Activated CD4-positive, alpha-beta T cell treated with anti-CD3 and anti-CD28 coated beads, Interleukin-2, Interleukin-4, amounts not matched to agents 100 ng/mL and 50 ng/mL, durations not matched to agents 16 hours and 8 hours (primary cell): ENCODE data around the gene P4HB.

Experiments
- DNase-seq: peaks from one replicate; pipeline ENCODE4 v3.0.0-alpha.2; 2020; ENCODE audit warnings: low spot score

Gene P4HB

DNA sequence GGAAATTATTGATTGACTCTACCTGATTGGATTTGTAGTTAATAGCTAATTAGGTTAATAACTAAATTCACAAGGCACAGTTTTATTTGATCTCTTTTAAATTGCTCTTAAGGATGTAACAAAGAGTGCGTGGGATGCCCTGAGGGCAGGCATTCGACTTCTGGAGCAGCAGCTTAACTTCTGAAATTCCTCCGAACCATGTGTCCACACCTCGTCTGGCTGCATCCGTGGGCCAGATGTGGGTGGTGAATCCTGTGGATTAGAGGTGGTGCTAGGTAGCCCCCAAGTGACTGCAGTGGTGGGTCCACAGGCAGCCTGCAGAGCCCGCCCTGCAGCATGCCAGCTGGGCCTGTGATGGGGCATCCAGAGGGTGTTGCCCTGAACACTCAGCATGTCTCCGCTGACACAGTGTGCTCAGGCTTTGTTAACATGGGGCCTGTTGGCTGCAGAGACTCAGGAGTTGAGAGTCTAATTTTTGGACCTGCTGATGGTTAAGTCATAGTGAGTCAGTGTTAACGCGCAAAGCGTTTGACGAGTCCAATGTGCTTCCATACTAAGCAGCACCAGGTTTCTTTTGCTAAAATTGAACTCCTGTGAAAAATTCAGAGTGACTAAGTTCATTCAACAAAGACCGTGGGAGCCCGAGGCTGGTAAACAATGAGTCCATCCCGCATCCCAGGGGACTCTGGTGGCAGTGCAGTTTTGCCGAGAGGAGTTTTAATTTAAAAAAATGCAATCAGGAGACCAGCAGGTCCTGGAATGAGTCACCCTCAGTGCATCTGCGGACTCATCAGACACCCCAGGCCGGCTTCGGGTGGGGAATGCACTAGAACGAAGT is 37.9 kb upstream of the P4HB start:
- DNase-seq = no peak

DNA sequence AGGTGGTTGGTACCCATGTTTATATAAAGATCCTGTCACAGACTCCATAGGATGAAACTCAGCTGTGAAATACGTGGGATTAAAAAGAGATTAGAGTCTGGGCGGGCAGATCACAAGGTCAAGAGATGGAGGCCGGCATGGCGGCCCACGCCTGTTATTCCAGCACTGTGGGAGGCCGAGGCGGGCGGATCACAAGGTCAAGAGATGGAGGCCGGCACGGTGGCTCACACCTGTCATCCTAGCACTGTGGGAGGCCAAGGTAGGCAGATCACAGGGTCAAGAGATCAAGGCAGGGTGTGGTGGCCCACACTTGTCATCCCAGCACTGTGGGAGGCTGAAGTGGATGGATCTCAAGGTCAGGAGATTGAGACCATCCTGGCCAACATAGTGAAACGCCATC is 35.1 kb upstream of the P4HB start:
- DNase-seq = no peak

DNA sequence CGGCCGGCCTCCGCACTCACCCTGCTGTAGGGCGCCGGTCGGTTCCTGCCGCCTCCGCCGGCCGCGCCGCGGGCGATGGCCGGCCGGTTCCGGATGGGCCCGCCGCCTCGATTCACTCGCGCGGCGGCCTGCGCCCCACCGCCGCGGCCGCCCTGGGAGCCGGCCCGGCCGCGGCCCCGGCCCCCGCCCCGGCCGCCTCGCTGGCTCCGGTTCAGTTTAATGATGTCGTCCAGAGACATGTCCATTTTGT is 30.9 kb upstream of the P4HB start:
- no peak for DNase-seq

DNA sequence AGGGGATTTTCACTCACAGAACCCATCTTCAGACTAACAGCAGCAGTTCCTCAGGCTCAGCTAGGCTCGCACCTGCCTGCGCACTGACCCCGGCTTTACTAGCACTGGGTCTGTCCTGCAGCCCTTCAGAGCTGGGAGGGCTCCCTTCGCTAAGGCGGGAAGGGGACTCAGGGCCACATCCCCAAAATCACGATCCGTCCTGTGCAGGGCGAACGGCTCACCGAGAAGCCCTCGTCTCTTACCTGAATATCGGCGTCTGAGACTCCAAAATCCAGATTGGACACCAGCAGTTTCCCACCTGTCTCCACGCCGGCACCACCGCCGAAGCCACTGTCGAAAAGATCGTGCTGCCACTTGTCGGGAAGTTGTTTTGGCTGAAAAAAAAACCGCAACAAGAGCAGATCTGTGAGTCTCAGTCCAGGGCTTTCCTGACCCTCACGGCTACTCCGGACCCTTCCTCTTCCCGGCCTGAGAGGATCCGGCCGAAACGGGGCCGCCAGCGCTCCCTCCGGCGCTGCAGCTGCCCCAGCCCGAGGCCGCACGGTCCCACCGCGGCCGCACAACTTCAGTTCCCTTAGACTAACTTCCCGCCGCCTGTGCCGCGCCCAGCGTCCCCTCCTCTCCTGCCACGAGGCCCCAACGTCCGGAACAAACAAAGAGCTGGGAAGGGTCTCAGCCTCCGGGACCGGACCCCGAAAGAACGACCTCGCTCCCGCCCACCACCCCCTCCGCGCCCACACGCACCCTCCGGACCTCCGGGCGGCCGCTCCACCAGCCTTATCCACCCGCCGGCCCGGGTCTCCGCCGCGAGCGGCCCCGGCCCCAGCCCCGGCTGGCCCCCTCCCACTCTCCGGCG is 30.3 kb upstream of the P4HB start:
- no peak for DNase-seq

DNA sequence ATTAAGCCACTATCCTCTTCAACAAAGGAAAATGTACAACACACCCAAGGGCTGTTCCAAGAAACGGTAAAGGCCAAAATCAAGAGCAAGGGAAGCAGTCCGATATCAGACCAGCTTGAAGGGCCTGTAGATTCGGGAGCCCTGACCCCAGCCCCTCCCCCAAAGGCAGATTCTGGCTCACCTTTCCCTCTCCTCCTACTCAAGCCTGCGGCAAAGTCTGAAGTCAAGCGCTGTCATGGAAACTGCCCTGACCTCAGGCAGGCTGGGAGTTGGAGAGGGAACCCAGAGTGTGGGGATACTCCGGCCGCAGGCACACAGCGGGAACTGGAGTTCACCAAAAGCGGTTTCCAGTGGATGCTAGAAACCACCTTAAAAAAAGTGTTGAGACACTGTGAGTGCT is 29.3 kb upstream of the P4HB start:
- no peak for DNase-seq

DNA sequence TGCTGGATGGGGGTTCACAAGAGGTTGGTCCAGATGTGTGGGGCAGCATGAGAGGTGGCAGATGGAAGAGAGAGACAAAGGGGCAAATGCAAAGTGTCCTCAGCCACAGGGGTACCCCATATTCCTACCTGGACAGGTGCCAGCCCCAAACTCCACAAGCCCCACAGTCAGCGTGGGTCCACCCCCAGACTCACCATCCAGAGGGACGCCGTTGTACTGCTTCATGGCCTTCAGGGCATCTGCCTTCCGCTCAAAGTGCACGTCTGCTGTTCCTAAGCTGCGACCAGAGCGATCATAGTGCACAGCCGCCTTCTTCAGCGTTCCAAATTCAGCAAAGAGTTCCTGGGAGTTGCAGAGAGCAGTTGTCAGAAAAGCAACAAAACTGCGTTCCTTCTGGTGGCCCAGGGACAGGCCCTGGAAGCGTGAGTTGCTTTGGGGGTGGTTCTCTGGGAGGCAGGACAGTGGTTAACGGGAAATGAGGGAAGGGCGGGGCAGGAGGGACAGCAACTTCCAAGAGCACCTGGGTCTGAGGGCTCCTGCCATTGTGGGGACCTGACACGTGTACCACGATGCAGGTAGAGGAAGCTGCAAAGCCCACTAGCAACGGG is 28.8 kb upstream of the P4HB start:
- no peak for DNase-seq

DNA sequence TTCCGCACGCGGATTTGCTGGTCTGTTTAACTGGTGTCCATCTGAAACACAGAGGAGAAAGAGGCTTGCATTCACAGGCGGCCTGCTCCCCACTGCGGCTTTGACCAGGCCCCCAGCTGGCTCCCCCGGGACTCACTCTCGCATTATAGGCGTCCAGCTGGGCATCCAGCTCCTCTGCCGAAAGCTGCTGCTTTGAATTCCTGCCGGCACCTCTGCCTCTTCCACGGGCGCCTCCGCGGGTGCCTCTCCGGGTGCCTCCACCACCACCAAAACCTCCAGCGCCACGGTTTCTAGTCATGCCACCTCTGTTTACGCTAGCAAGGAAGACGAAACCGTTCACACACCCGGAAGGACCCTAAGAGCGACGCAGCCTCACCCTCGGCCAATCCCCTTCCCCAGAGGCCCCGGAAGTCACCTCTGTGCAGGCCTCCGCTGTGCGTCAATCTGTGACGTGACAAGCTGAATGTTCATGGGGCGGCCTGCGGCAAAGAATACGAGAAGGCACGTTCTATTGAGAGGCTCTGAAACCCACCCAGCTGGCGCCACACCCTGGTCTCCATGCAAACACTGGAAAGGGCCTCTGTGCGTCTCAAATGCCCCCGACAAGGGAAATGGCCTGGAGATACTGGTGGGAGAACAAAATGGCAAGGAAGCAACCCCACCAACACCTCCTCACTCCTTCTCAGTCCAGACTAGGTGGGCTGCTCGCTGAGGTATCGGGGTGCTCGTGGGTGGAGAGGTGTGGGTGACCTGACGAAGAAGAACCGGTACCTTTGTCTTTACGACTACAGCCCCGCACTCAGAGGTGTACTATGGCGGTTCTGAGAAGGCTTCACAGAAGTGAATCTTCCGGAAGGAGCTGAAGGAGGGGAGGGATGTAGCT is 28.0 kb upstream of the P4HB start:
- DNase-seq = no peak

DNA sequence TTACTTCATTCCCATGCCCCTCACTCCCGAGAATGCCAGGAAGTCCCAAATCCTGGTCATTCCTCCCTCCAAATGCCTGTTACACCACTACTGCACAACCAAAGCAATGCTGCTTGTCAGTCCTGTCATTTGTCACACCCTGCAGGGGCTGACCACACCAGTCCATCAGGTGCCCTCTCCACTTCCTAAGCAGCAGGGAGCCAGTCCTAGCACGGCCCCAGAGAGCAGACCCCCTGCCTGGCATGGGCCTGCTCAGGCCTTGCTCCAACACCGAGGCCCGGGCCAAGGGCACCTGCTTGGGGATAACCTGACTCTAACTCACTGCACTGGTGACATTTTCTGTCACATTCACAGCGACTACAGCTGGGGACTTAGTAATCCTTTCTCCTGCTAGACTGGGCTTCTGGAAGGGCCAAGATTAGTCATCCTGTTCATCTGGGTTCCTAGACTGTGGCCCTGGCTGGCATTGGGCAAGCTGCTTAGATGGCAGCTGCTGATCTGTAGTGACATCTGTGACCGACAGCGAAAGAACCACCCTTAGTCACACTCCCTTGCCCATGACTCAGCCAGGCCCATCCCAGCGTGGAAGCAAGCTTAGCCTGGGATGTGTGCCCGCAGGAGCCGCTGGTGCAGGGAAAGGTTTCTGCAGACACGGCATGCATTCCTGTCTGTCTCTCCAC is 25.7 kb upstream of the P4HB start:
- DNase-seq = no peak

DNA sequence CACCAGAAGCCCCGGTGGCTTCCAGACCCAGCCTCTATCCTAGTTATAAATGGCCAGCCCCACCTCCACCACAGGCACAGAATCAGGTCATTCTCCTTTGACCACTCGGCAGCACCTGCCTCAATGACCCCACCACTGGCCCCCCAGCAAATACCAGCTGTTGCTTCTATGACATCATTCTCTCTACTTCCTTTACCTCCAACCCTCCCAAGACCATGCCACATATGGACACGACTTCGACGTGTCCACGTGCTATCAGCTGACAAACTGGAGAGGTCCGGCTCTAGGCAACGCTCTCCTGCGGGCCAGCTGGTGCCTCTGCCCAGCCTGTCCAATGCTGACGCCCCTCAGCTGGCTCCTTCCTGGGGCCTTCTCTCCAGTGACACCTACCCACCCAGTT is 25.1 kb upstream of the P4HB start:
- no peak for DNase-seq

DNA sequence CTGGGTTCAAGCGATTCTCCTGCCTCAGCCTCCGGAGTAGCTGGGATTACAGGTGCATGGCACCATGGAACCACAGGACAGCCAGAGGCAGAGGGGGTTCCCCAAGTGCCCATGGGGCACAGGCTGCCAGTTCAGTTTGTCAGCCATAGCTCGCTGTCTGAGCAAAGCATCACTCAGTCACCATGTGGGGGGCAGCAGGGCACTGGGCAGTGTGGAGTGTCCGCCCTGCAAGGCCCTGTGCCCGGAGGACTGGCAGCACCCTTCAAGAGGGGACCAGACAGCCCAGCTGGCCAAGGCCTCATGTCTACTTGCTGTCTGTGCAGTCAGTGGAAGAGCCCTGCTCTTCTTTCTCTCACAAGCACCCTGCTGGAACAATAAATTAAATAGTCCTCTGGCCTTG is 24.6 kb upstream of the P4HB start:
- DNase-seq = no peak

DNA sequence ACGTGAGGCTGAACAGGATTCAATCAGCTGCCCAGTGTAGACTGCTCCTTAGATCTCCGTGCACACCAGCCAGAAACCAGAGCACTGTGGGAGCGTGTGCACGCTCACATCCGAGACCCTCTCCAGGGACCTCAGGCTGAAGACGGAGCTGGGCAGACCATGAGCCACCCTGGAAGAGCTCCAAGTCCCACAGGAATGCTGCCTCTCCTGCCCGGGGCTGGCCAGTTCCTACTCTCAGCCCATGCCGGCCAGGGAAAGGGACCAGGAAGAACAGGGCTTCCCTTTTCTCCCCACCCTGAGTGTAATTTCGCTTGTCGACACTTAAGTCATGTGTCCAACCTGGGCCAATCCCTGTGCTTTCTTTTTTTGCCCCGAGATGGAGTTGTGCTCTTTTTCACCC is 24.2 kb upstream of the P4HB start:
- DNase-seq = no peak

DNA sequence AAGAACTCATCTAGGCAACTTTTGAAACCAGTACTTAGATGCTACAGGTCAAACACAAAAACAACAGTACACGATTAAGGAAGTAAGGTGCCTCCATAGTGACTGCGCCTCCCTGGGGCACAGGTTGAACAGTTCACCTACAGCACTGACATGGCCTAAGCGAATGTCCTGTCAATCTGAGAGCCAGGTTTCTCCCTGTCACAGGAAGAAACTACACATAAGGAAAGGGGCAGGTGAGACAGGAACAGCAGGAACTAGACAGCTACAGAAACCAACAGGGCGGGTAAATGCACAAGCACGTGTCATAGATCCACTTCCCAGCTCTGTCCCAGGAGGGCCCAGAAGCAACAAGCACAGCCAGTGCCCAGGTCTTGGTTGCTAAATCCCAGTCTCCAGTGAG is 18.8 kb upstream of the P4HB start:
- no peak for DNase-seq

DNA sequence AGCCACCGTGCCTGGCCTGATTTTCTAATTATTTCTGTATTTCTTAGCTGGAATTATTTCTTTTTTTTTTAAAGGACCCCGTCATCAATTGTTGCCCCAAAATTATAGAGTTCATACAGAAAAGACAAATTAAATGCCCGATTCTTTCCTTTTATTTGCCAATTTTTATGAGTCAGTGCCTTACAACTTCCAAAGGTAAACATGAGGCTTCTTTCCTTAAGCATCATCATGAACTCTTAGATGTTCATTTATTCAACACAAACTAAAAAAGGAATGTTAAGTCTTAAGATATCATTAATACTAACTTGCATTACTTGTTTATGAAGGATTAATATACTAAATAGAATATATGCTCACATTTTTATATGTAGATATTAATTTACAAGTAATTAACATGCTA is 18.0 kb upstream of the P4HB start:
- no peak for DNase-seq

DNA sequence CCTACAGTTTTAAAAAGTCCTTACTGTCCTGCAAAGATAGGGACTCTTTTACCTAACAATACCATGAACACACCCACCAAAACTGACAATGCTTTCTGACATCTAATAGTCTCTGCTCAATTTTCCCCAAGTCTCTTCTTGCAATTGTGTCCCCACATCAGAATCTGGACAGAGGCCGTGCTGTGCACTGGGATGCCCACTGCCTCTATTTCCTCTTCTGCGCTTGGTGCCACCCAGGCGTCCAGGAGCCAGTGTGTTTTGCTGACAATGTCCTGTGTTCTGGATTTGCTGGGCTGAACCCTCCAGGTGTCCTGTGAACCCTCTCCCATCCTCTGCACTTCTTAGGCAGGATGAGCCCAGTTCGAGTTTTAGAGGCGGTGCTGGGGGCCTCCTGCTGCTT is 17.2 kb upstream of the P4HB start:
- no peak for DNase-seq

DNA sequence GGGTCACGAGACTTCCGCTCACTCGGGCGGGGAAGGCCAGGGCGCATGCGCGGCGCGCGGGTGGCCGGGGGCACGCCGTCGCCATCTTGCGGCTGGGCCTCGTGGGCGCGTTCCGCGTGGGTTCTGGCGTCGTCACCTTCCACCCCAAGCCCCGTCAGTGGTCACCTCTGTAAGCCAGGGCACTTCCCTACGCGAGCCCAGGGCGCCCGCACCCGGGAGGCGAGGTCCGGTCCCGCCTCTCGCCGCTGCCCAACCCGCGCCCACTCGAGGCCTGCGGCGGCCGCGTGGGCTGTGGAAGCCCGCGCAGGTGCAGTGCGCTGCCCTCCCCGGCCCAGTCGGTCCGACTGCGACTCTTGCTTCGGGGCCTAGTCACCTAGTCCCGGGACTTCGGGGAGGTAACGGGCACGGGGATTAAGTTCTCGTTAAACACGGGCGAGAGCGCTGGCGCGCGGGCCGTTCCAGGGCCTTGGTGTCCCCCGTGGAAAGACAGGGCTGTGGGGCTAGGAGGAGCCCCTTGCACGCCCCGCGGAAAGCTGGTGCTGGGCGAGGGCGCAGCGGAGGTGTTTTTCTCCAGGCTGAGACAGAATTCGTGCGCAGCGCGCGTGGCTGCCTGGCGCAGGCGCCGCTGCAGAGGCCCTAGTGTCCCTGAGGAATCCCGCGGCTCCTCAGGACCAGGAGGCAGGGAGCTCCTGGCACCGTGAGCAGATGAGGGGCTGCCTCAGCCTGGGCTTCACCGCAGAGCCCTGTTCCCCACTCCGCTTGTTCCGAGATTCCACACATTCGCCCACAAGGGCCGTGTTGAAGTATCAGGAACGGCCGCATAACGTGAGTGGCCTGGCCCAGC is 11.3 kb upstream of the P4HB start:
- peak; percentile 96 for DNase-seq

DNA sequence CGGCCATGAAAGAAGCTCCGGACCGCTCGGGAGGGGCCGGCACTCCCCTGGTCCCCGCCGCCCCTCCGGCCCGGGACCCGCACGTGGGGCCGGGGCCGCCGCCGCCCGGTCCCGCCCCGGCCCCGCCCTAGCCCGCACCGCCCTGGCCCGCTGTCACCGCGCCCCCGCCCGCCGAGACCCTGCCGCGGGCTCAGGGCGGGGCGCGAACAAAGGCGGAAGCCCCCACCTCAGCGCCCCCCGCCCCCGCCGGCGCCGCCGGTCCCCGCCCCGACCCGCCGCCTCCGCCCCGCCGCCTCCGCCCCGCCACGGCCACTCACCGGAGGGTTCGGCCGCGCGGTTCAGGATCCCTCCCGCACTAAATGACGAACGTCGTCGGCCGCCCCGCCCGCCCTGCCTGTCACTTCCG is 10.6 kb upstream of the P4HB start, which contains the start of gene ARHGDIA:
Gene ARHGDIA (minus strand): TSS at position 357 of the 406 bp plus-strand sequence. CDS start 1,407 bp downstream, outside the sequence.
- no peak for DNase-seq

DNA sequence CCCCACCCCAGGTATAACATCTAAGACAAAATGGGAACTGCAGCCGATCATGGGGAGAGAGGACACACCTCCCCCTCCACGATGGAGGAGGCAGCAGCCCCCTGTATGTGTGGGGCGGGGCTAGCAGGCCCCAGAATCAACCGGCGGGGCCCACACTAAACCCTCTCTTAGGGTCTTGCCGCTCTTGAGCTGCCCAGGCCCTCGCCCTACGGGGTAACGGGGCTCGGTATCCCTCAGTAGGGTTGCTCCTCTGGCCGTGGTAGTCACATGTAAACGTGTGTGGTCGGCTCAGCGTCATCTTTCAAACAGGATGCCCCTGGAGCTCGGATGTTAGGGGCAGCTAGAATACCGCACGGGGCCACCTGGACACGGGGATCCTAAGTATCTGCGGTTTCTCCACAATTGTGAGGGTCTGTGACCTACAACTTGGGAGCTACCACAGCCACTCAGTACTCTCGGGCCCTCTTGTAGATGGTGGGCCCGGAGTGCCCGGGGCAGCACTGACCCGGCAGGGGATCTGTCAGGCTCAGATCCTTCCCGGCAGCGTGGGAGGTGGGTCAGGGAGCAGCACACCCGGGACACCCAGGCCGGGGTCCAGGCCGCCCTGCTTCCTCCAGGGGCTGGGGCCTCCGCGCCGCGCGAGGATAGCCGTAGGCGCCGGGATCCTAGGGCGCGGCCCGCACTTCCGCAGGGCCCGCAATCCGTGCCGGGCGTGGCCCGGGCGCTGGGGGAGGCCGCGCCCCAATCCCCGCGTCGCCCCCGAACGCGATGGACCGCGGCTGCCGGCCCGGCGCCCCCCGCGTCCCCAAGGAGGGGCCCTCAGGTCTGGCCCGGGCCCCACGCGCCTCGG is 10.0 kb upstream of the P4HB start:
- DNase-seq = no peak

DNA sequence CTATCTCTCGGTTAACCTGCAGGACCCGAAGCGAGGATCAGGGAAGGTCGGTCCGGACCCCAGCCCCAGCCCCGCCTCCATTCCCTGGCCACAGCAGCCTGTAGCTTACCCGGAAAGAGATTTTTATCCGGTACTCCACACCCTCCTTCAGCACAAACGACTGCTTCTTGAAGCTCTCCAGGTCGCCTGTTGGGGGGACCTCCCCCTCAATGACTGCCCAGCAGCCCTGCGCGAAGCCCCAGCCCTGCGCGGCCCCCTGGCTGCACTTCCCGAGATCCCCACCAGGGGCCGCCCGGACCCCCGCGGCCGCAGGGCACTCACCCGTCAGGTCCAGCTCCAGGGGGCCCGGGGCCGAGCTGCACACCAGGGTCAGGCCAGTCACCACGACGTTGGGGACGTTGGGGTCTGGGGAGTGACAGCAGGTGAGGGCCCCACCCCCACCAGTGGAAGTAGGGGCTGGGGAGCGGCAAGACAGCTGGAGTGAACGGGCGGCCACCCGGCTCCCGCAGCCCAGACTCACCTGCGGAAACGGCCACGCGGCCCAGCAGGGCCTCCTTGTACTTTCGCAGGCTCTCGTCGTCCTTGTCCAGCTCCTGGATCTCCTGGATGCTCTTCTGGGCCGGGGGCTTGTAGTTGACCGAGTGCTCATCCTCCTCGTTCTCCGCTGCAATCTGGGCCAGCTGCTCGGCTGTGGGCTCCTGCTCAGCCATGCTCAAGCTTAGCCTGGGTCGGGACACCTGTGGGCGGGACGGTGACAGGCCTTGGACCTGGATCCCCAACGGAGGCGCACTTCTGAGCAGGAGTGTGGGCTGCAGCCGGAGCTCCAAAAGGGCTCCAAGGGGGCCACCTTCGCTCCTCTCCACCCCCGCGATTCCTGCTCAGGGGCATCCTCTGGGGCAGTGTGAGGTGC is 9.1 kb upstream of the P4HB start:
- no peak for DNase-seq
